Stimulated activated CD4-positive, alpha-beta T cell treated with anti-CD3 and anti-CD28 coated beads, Interleukin-12 subunit alpha, Interleukin-12 subunit beta, amount 100 ng/mL, for 24 hours (primary cell): ENCODE data around the gene SYT7.
"Not testable (repeated sequence)": the region's sequence is repeated elsewhere in the genome, so short reads cannot be mapped to it uniquely, and the experiment has no call there.

Experiments used
- DNase-seq, 2 experiments: peaks; one replicate each; pipeline ENCODE4 v3.0.0-alpha.2; 2020; ENCODE audit warnings: low read depth in 2 of 2

The SYT7 gene, protein sequence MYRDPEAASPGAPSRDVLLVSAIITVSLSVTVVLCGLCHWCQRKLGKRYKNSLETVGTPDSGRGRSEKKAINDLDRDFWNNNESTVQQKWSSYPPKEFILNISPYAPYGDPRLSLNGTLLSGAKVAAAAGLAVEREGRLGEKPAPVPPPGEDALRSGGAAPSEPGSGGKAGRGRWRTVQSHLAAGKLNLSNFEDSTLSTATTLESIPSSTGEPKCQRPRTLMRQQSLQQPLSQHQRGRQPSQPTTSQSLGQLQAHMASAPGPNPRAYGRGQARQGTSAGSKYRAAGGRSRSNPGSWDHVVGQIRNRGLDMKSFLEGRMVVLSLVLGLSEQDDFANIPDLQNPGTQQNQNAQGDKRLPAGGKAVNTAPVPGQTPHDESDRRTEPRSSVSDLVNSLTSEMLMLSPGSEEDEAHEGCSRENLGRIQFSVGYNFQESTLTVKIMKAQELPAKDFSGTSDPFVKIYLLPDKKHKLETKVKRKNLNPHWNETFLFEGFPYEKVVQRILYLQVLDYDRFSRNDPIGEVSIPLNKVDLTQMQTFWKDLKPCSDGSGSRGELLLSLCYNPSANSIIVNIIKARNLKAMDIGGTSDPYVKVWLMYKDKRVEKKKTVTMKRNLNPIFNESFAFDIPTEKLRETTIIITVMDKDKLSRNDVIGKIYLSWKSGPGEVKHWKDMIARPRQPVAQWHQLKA

GRCh38 chr11:61581030-61581928 is at the start of gene SYT7:
Gene SYT7, minus strand, starts transcription at chr11:61581076. Its CDS starts 256 bp downstream, at chr11:61580820.
- DNase-seq, result peak; percentile 90 to 97

DNA sequence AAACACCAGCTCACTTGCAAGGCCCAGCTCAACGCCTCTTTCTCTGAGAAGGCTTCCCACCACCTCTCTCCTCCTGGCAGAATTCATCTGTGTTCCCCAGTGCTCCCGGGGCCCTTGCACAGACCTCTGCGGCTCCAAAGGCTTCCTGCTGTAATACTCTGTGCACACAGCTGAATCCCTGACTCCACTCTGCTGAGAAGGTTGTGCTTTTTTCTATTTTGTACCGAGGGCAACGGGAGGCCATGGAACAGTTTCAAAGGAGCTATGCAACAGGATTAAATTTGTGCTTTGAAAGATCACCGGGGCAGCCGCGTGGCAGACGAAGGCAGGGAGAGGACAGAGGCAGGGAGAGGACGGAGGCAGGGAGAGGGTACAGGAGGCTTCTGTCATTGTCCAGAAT is 49.2 kb upstream of the SYT7 start:
- no peak for DNase-seq

DNA sequence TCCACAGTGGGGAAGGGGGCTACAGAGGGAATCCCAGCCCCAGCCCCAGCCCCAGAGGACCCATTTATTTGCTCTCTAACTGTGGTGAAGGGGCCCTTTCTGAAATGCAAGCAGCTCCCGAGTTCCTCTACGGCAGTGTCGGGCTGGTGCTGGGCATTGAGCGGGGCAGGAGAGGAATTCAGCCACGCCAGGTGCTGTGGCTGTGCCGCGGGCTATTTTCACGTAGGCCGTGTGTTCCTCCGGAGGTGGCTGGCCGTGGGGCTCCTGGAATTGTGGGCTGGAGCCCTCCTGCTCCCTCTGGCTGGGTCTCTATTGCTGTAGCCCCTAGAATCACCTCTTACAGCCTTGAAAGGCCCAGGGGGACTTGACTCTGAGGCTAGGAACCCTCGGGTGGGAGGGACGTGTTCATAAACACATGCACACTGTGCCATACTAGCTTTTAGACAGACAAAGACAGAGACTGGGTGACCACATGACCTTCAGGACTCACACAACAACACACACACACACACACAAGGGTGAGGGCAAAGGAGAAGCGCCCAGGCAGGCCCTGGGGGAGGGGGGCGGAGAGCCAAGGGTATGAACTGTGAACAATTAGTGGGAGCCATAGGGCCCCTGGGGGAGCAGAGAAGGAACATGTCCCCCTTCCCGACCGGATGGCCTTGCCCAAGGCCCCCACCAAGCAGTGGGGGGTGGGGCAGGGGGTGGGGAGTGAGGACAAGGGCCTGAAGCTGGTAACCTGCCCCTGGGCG is 48.4 kb upstream of the SYT7 start:
- no peak for DNase-seq

GRCh38 chr11:61628662-61628970 is 47.7 kb upstream of the SYT7 start:
- DNase-seq, result no peak

- peak in 1 of 2 experiments; percentile 33 for DNase-seq
These were observed 47.2 kb upstream of the SYT7 start for GRCh38 chr11:61627850-61628661.

DNA sequence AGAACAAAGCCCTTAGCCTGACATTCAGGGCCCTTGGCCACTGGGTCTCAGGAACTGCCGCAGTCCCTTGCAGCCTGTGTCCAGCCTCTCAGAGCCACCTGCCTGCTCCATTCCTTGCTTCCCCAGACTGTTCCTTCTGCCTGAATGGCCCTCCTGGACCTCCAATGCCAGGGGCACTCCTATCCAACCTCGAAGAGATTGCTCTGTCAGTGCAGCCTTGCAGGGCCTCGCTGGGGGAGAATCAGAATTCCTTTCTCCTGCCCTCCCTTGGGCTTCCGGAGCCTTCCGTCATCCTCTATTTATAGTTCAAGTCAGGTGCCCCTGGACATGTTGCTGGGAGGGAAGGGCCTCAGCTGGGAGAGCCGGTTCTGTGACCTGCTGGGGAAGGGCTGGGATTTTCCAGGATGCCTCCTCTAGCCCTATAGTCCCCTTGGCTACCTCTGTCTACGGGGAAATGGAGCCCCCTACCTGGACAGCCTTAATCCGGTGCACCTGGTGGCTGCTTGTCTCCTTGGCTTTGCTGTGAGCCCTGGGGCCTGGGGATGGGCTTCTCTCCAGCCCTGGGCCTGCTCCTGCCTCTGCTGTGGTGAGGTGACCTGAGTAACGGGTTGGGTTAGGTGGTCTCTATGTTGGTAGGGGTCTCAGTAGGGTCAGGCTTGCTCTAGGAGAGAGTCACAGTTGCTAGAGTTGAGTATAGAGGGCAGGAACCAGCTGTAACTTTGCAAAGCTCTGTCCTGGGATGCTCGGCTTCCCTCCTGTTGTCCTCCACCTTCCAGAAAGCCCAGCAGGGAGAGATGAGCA is 45.9 kb upstream of the SYT7 start:
- no peak for DNase-seq

GRCh38 chr11:61625525-61625924 is 44.6 kb upstream of the SYT7 start:
- no peak for DNase-seq

GRCh38 chr11:61621917-61622585 is 41.2 kb upstream of the SYT7 start:
- no peak for DNase-seq

DNA sequence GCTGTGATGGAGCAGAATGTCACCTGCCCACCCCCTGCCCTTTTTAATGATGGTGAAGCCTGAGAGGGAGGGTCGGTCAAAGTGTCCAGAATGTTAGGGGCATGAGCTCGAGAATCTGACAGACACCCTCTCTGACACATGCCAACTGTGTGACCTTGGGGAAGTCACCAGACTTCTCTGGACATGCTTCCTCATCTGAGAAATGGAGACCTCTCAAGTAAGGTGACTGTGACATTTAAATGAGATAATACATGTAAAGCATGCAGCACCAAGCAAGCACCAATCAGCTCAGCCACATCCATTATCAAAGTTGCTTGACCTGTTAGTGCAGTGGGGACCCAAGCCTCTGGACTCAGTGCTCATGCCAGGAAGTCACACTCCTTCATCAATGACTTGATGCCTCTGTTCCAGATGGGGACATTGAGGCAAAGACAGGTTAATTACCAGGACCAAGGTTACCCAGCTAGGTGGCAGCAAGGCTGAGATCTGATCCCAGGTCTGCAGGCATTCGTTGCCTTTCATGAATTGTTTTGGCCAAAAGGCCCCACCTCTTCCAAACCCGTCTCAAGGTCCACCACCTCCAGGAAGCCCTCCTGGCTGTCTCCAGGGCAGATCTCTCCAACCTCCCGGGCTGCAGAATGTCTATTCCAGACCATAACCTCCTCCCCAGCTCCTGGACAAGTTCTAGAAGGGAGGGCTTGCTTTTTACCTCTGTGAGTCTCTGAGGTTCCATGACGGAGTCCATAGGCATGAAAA is 38.8 kb upstream of the SYT7 start:
- no peak for DNase-seq

DNA sequence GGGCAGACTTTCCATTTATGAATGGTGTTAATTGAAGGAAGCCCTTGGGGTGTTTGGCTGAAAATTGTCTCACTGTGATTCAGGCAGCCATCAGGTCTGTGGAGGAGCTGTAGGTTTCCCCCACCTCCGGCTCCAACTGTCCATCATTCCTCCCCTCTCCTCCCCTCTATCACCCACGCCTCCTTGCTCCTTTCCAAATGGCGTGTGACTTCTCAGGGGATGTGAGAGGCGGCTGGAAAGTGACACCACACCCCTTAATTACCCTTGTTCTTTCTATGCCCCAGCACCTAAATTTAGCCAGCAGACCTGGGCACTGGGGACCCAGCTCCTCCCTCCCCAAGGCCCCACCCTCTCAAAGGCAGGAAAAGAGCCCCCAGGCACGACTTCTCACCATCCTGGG is 38.1 kb upstream of the SYT7 start:
- no peak for DNase-seq

DNA sequence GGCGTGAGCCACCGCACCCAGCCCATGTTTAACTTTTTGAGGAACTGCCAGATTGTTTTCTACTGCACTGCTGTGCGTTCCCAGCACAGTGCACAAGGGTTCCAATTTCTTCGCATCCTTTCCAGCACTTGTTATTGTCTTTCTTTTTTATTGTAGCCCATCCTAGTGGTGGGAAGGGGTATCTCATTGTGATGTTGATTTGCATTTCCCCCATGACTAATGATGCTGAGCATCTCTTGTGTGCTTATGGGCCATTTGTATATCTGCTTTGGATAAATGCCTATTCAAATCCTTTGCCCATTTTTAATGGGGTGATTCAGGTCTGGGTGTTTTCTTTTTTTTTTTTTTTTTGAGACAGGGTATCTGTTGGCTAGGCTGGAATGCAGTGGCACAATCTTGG is 36.6 kb upstream of the SYT7 start:
- no peak for DNase-seq

- no peak for DNase-seq
These were observed 35.6 kb upstream of the SYT7 start for GRCh38 chr11:61616434-61616833.

GRCh38 chr11:61614782-61615181 is 33.9 kb upstream of the SYT7 start:
- not testable (repeated sequence) for DNase-seq

GRCh38 chr11:61613870-61614269 is 33.0 kb upstream of the SYT7 start:
- no peak for DNase-seq

GRCh38 chr11:61613051-61613450 is 32.2 kb upstream of the SYT7 start:
- DNase-seq, result no peak

DNA sequence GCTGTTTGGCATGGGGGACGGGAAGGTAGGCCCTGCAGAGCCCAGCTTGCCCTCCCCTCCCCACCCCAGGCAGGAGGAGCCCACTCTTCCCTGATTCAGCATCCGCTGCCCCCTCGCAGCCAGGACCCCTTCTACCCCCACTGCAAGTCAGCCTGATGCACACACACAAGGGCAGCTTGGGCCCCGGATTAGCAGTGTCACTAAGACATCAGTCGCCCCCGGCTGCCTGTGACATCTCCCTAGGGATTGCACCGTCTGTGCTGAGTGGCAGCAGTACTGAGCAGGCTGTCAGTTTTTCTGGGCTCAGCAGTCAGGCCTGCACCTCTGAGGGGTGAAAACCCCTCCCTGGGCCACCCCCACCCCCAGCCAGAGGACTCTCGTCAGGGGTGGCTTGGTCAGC is 30.4 kb upstream of the SYT7 start:
- DNase-seq, result no peak

DNA sequence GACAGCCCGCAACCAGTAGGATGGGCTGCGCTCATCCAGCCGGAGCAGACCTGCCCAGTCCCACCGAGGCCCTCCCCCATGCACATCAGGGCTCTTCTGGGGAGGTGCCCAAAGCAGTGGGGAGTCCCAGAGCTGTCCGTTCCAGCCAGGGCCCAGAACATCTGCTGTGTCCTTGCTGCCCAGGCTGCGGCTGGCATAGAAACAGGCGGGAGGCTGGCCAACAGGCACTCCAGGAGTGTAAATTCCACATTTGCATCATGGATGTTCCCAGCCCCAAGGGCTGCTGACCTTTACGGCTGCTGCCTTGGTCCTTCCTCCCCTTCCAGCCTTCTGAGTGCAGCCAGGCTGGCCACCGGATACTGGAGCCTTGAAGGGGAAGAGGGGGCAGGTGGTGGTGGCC is 30.0 kb upstream of the SYT7 start:
- DNase-seq, result no peak

DNA sequence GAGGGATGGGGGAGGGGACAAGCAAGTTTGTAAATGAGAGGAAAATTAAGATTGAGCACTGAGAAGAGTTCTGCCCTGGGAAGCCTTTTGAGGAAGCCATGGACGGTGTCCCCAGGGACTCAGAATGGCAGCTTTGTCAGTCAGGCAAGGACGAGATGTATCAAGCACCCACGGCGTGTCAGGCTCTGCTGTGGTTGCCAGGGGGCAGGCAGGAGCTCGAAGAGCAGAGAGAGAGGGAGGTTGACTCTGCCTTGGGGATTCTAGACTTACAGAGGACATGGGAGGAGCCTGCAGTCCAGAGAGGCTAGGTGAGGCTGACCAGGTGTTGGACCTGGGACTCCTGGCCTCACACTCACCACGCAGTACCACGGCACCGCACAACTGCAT is 29.1 kb upstream of the SYT7 start:
- no peak for DNase-seq
